Measurements from ENCODE around the gene DTD1. TPM values are rescaled to one million over a fixed set of nuclear protein-coding genes. Genes with fewer than 3 reads are reported as not detected.

Gene DTD1
- total RNA-seq, 1 experiment from 2014 or later: 115 TPM

DNA sequence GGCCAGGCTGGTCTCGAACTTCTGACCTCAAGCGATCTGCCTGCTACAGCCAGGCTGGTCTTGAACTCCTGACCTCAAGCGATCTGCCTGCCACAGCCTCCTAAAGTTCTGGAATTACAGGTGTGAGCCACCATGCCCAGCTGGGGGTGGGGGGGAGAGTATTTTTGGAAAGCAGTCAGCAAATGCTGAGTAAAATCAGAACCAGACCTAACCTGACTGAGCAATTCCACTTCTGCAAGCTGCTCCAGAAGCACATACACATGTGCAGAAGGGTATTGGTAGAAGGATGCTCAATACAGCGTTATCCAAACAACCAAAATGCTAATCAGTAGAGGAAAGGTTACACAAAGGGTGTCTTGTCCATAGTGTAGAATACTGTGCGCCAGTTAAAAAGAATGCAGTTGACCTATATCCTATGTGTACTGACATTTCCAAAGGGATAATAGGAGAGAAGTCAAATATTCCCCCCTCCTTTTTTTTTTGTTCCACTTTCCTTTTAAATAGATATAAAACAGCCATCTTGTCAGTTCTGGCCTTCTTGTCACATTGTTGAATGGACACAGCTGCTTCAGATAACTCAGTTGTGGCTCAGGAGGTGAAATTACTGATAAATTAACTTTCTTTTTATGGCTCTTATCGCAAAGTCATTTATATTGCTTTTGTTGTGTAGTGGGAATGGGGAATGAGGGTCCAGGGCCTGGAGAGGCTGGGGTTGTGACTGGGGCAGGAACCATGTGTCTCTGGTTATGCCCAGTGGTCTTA lies 74.6 kb downstream of the DTD1 start:
- no peak for DNase-seq (ENCODE audit: low read depth)

DNA sequence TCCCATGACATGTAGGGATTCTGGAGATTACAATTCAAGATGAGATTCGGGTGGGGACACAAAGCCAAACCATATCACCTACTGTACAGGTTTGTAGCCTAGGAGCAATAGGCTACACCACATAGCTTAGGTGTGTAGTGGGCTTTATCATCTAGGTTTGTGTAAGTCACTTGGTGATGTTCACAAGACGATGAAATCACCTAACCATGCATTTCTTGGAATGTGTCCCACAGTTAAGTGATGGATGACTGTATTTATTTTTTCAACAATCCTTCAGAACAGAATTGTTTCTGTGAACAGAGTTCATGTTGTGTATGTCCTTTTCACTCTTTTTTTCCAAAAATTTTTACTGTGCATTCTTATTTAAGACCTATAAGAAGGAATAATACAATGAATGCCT lies 76.1 kb downstream of the DTD1 start:
- DNase-seq (ENCODE audit: low read depth): peak; percentile 9

DNA sequence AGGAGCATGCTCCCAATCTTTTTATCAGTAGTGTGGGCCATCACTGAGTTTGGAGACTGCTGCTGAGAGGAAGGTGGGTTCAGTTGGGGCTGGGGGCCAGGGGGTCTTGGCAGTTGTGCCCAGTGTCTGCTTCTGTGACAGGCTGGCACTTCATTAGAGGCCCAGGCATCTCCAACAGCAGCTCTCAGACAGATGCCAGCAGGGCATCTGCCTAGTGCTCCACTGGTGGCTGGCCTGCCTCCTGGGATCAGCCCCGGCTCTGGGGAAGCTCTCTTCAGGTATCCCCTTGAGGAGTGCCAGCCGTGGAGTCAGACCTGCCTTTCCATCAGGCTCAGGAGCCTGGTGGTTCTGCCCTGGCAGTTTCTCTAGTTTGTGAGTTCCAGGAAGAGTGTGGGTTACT lies 77.3 kb downstream of the DTD1 start:
- DNase-seq (ENCODE audit: low read depth): no peak

DNA sequence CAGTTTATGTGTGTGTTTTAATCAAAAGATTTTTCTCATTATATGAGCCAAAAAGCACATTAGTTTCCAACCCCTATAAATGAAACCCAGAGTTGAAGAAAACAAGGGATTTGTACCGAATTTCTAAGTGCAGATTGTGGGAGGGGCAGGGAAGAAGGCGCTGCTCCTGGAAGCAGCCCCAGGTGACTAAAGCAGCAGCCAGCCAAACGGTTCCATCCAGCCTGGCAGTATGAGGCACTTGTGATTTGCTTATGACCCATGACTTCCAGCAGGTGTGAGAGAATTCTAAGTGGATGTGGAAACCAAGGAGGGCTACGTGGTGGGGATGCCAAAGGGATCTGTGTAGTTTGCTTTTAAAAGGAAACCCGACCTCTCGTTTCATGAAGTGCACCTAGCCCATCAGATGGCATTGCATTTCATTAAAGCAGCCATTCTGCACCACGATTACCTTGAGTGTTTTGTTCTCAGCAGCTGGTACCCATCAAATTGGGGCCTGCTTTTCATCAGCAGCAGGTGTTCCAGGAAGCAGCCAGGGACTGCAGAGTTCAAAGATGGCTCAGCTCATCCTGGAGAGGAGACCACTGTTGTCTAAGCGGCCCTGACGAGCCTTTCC lies 79.1 kb downstream of the DTD1 start:
- no peak for DNase-seq (ENCODE audit: low read depth)

DNA sequence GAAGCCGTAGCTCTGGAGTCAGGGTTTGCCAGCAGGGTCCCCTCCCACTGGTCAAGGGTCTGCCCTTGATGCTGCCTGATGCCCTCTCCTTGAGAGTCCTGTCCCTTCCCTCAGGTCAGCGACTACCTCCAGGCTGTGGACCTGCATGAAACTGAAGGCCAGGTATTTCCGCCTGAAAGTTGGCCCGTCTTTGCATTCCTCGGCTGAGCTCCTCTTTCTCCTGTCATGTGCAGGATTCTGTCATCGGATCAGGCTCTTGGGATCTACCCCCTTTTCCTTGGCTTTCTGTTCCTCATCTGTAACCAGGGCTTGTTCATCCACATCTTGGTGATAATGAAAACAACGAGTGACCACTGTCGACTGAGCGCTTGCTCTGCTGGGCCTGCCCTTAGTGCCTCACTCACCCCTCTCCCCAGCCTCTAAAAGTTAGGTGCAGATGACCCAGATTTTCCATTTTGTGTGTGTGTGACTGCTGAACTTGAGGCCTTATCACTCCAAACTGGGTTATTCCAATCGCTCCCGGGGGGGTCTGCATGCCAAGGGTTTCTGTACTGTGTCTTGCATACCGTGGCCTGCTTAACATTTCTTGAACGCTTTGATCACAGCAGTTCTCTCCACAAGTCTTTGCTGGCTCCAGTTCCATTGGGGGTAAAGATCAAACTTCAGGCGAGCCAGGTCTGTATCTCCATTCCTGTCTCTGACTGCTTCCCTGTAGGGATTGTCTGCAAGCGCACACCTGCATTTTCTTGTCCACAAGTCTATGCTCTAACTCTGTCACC lies 81.6 kb downstream of the DTD1 start:
- DNase-seq (ENCODE audit: low read depth): no peak

DNA sequence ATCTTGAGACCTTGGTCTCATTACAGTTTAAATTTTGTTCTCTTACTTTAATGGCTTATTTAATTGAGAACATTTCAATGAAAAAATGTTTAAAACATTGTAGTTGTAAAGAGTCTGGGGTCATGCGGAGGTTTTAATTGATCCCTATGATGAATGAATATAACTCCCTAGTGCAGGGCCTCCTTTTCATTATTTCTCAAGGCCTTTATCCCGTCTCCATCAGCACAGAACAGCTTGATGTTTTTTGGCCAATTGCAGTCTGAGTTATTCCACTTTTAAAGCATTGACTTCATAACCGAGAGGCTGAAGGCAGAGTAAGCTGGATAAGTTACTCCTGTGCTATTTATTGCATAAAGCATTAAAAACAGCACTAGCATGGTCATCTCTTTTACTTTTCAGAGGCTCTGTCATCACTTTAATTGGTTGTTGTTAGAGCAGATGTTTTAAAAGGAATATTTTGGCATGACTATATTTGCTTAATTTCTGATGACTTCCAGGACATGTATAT lies 83.4 kb downstream of the DTD1 start:
- DNase-seq (ENCODE audit: low read depth): no peak

DNA sequence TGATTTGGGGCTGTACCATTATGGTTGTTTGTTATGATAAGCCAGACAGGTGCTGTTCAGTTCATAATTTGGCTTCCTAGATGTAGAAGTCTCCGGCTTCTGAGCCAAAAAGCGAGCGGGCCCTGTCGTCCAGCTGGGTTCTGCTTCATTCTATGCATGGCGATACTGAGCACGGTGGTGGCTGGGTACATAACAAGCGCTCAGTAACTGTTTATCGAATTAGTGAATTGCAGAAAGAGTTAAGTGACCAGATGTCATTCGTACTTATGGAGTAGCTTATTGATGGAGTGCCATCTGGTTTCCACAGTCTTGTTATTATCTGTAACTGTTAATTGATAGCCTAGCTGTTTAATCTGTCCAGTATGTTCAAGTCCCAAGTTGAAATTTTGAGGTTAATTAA lies 85.0 kb downstream of the DTD1 start:
- DNase-seq (ENCODE audit: low read depth): no peak

DNA sequence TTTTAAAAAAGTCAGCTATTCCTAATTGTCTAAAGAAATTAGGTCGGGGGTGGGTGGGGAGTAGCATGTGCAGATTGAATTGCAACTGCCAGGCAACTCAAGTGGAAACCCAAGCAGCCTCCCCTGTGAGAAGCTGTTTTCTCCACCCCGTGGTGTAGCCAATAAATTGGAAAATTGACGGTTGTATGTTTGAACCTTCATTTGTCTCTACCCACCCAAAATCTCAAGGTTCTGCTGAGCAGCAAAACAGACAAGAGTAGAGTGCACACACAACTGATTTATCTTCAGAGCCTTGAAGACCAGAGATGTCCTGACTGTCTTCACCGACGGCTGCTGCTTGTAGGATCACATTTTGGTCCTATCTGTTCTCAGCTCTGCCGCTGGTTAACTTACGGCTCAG lies 88.5 kb downstream of the DTD1 start:
- no peak for DNase-seq (ENCODE audit: low read depth)

DNA sequence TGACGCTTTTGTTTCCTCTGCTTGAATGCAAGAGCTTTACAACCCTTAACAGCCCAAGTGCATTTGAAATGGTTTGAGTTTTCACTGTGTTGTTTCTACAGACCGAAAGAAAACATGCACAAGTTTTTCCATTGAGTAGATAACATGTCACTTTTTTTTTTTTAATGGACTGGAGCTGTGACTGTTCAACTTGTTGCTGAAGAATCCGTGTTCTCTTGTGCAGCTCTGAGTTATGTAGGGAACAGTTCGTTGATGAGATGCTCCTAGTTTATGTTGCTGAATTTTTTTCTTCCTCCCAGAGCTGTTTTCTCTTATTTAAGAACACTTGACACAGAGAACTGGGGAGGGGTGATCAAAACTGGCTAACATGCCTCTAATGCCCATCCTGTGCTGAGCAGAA lies 89.3 kb downstream of the DTD1 start:
- DNase-seq (ENCODE audit: low read depth): no peak

DNA sequence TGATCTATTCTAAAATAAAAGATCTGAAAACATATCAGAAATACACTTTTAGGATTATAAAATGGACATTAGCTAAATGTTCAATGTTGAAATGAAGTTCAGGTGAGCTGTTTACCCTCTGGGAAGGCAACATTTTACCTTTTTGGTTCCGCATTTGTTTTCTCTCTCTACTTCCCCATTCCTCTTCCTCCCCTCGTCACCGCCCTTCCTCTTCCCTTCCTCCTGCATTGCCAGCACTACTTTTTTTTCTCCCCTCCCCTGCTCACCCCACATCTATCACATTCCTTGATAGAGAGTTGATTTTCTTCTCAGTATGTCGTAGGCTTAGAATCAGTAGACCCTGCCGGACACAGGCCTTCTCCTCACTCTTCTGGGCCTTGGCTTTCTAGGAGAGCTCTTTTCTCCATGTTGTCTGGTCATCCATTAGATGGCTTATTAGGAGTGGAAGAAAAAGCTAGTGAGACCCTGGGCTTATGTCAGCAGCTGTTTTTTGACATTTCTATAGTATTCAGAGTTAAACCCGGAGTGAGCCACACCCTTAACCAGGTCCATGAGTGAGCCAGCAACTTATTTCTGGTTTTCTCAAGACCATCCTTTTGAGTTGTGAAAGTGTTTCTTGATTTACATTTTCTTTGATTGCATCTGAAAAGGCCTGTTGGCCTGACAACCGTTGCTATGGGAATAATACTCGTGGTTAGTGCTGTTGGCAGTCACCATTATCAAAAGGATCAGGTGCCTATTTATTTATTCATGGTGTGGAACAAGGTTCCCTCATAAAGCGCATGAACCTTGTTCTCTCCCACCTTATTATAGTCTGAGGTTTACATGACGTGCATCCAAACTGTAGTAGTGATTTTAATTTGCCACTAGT lies 90.9 kb downstream of the DTD1 start:
- DNase-seq (ENCODE audit: low read depth): peak; percentile 18

DNA sequence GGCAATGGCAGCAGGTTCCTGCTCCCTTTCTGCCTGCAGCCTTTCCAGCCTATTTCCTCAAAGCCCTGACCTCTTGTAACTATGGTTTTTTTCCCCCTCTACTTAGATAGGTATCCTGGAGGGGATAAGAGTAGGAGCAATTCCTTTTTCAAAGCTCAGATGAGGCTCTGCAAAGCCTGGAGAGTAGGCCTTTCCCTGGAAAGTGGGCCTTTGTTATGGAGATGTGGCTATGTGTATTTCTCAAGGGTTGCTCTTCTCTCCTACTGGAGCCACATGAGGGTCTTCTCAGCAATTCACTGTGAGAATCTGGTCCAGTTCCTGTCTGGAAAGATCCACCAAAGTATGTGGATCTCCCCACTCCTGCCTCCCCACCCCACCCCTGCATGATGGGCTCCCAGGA lies 96.0 kb downstream of the DTD1 start:
- no peak for DNase-seq (ENCODE audit: low read depth)

DNA sequence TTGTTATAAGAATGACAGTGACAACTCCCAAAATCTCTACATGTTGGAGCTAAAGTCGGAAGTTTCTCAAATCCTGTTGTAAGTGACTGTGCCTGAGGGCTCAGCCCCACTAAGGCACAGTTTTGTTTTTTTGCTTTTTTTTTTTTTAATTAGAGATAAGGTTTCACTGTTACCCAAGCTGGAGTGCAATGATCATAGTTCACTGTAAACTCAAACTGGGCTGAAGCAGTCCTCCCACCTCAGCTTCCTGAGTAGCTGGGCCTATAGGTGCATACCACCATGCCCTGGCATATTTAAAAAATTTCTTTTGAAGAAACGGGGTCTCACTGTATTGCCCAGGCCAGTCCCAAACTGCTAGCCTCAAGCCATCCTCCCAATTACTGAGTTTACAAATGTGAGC lies 96.9 kb downstream of the DTD1 start:
- no peak for DNase-seq (ENCODE audit: low read depth)

DNA sequence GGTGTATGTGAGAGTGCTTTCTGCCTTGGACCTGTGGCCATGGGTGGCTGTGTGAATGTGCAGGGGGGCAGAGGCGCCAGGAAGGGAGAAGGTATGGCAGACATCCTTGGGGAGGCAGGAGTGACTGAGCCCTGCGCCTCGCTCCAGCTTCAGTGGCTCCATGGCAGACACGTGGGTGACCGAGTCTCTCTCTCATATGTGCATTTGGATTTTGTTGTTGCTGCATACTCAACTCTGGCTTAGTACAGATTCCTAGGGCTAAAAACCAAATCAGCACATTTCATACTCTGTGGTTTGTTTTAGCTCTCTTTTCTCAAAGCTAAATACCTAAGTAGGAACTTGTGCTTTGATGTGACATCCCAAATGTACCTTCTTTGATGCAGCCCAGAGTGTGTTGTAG lies 97.6 kb downstream of the DTD1 start:
- DNase-seq (ENCODE audit: low read depth): no peak

DNA sequence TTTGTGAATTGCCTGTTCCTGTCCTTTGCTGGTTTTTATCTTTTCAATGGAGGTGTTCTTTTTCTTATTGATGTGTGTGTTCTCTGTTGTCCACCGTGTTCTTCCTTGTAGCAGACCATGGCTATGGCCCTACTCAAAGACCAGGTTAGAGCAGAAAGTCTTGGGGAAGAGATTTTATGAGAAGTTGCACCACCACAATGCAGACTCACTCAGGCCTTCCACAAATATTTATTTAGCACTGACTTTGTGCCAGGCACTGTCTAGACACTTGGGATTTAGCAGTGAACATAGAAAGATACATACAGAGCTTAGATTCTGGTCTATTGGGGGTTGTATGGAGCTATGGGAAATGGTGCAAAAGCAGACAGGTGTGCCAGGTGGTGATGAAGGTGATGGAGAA lies 98.8 kb downstream of the DTD1 start:
- DNase-seq (ENCODE audit: low read depth): no peak

DNA sequence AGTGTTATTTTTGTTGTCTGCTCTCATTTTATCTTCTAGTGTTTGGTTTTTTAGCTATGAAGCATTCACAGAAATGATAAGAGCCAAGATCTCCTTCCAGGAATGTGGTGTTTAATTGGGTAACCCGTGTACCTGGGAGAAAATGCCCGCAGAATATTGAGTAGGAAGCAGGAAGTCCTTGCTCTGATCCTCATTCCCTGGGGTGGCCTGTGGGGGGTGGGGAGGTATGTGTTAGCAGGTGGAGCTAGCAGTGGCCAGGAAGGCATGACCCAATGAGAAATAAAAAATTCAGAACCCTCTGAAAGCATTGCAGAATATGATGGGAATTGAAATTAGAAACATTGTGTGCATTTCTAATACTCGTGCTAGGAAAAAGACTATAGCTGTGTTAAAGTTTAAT lies 100.8 kb downstream of the DTD1 start:
- no peak for DNase-seq (ENCODE audit: low read depth)

DNA sequence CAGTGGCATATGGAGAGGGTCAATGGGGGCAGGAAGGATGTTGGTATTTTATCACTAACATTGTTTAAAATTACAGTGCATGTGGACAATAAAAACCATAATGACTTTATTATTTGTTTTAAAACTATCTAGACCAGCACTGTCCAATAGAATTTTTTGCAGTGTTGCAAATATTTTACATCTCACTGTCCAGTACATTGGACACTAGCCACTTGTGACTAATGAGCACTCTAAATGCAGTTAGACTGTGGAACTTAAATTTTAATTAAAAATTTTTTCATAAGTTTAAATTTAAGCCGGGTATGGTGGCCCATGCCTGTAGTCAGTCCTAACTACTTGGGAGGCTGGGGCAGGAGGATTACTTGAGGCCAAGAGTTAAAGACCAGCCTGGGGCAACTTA lies 101.7 kb downstream of the DTD1 start:
- DNase-seq (ENCODE audit: low read depth): no peak

DNA sequence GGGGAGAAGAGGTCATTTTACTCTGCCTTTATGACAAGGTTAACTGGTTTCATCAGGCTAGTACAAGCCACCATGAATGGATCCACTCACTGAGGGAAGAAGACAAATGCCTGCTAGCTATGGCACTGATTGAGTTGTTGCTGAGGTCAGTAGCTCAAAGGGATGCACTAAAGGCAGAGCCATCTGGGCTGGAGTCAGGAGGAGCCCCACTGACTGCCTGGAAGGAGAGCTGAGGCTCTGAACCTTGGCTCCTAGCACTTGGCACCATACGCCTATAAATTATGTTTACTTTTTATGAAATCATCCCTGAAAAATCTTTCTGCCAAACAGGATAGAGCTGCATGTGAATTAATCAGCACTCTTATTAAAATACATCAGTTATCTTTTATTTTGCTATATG lies 104.6 kb downstream of the DTD1 start:
- DNase-seq (ENCODE audit: low read depth): no peak

DNA sequence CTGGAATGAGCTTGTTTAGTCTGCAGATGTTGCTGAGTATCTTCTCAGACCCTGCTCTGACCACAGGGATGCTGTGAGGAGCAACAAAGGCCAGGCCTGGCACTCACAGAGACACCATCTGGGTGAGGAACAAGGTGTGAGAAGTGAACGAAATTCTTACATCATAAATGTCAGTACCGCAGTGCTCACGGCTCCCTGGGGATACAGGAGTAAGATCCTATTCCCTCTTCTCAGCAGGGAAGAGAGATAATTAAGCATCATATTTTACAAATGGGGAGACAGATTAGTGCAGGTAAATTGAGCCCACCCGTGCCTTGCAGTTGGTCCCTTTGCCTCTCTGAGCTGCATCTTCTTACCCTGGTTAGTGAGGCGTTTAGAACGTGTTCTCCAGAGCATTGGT lies 106.2 kb downstream of the DTD1 start:
- DNase-seq (ENCODE audit: low read depth): no peak

DNA sequence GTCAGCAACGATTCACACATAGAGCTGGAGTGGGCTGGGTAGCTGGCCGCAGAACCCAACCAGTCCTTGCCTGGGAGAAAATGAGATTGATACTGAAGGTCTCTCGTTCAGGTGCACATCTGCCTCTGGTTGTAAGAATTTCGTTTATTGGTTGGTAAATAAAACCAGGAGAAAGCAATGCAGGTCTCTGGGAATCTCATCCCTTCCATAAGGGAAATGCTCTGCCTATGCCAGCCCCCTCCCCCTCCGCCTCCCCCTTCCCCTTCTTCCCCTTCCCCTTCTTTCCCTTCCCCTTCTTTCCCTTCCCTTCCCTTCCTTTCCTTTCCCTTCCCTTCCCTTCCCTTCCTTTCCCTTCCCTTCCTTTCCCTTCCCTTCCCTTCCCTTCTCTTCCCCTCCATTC lies 107.3 kb downstream of the DTD1 start:
- no peak for DNase-seq (ENCODE audit: low read depth)

DNA sequence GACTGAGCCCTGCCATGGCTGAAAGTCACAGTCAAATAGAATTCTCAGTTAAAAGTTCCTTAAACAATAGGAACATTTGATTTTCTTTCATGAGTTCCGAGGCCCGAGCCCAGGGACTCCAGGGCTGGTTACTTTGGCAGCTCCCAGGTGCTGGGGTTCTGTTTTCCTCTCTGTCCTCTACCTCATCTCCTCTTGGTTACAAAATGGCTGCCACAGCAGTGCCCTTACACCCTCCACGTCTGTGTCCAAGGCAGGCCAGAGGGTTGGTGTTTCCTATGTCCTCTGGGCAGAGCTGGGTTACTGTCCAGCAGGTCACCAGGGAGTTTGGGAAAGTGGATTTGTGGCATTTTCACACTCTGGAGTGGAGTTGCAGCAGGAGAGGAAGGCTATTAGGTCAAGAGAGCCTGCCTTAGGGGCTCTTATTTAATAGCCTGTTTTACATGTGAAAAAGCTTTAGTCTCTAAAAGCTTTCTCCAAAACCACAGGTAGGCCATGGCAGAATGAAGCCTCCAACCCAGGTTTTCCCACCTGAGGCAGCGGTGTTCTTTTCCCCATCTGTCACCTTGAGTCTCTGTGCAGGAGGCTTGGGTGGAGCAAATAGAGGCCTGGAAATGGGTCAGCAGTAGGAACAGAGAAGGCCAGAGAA lies 111.0 kb downstream of the DTD1 start:
- no peak for DNase-seq (ENCODE audit: low read depth)

DNA sequence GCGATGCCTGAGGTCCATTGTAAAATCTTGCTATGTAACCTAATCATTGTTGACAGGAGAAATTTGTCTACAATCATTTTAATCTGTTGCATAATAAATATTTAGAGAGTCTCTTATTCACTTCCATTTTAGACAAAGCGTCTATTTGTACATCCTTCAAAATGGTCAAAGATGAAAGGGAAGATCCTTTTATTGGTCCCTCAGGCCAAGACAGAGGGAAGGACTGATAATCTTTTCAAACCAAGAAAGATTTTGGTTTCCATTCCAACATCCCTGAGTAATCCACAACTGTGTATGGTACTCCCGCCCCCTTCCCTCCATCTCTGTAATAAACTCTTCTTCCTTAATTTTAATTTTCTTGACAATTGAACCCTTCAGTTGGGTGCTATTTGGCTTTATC lies 114.1 kb downstream of the DTD1 start:
- DNase-seq (ENCODE audit: low read depth): no peak
